Thoracic aorta (tissue), 2 donors: Measurements from ENCODE around the gene INSIG1. TPM values are rescaled to one million over a fixed set of nuclear protein-coding genes. Genes with fewer than 3 reads are reported as not detected.

ENCODE experiments used
- ATAC-seq: fragments of 150-250 bp; one replicate; pipeline ENCODE4 v1.8.0; 2017; ENCODE audit warnings: low read depth; ENCODE audit not compliant: insufficient number of reproducible peaks, low FRiP score
- DNase-seq: peaks from one replicate; pipeline ENCODE4 v3.0.0-alpha.2; 2020; ENCODE audit warnings: low spot score
- H3K27ac ChIP-seq, 2 donors: fragments of 200-600 bp; sonication (generic); 1 replicate in 1 of 2; 2 replicates in 1 of 2; pipeline ENCODE4 v1.5.1; 2016; ENCODE audit warnings: mild to moderate bottlenecking in 2 of 2, moderate library complexity in 2 of 2
- H3K27me3 ChIP-seq: fragments of 200-600 bp; sonication (generic); replicated peaks from 2 replicates; pipeline ENCODE4 v1.6.0; 2016; ENCODE audit warnings: mild to moderate bottlenecking; ENCODE audit not compliant: insufficient read depth
- H3K36me3 ChIP-seq: fragments of 200-600 bp; sonication (generic); one replicate; pipeline ENCODE4 v1.5.1; 2016
- H3K4me1 ChIP-seq, 2 donors: fragments of 200-600 bp; sonication (generic); 1 replicate in 1 of 2; 2 replicates in 1 of 2; pipeline versions ENCODE4 v1.5.1 to v1.6.0; 2016; ENCODE audit warnings: low read depth in 2 of 2, mild to moderate bottlenecking in 1 of 2; ENCODE audit not compliant: control insufficient read depth in 1 of 2
- H3K4me3 ChIP-seq: fragments of 200-600 bp; sonication (generic); 2 replicates; pipeline ENCODE4 v1.5.1; 2016; ENCODE audit warnings: mild to moderate bottlenecking
- H3K9me3 ChIP-seq: fragments of 200-600 bp; sonication (generic); 2 replicates; pipeline ENCODE4 v1.5.1; 2016
- CTCF ChIP-seq: fragments of 200-600 bp; sonication (generic); IDR thresholded peaks from one replicate; pipeline ENCODE4 v1.5.1; 2019; ENCODE audit warnings: antibody characterized with exemption
- total RNA-seq, 2 donors: library from RNA; depleted of rRNA; stranded (reverse); fragments of >200 nt; gene quantifications; one replicate each; pipeline versions ENCODE4 v1.1.0 to v1.2.3, GENCODE V29; 2016

INSIG1 gene
- total RNA-seq, 2 donors from 2014 or later = 42.9 to 83.2 TPM

- no peak for TF ChIP-seq CTCF
- Histone ChIP-seq H3K4me1 (no peaks in the 10 kb centered on the region), H3K4me3 (no peak overlapping the region), H3K36me3 (no peaks in the 10 kb centered on the region), H3K27ac (no peak overlapping the region), H3K27me3 (no peaks in the 10 kb centered on the region), H3K9me3 (no peaks in the 10 kb centered on the region)
- ATAC-seq (no peak), DNase-seq (no peak)
Observed at GRCh38 chr7:155355745-155356144, 58.1 kb downstream of the INSIG1 start.

GRCh38 chr7:155356323-155357105 lies 58.8 kb downstream of the INSIG1 start:
- H3K36me3 ChIP-seq = no peaks in the 10 kb centered on the region
- no peaks in the 10 kb centered on the region for H3K4me1 ChIP-seq
- no peaks in the 10 kb centered on the region for H3K9me3 ChIP-seq
- no peak for TF ChIP-seq CTCF
- H3K27ac ChIP-seq = no peak overlapping the region
- H3K4me3 ChIP-seq = no peak overlapping the region
- H3K27me3 ChIP-seq = no peaks in the 10 kb centered on the region
- DNase-seq (no peak), ATAC-seq (no peak)

- no peaks in the 10 kb centered on the region for H3K27me3 ChIP-seq
- no peak for ATAC-seq
- no peak for DNase-seq
- H3K4me3 ChIP-seq = no peak overlapping the region
- no peak overlapping the region for H3K27ac ChIP-seq
- no peaks in the 10 kb centered on the region for H3K4me1 ChIP-seq
- H3K36me3 ChIP-seq = no peaks in the 10 kb centered on the region
- TF ChIP-seq CTCF = no peak
- no peaks in the 10 kb centered on the region for H3K9me3 ChIP-seq
Observed at GRCh38 chr7:155357573-155358041, 59.9 kb downstream of the INSIG1 start.

GRCh38 chr7:155358066-155358947 lies 60.6 kb downstream of the INSIG1 start:
- no peak overlapping the region for H3K4me3 ChIP-seq
- DNase-seq (no peak), ATAC-seq (no peak)
- H3K9me3 ChIP-seq = no peaks in the 10 kb centered on the region
- no peaks in the 10 kb centered on the region for H3K4me1 ChIP-seq
- no peak overlapping the region for H3K27ac ChIP-seq
- no peaks in the 10 kb centered on the region for H3K27me3 ChIP-seq
- no peak for TF ChIP-seq CTCF
- H3K36me3 ChIP-seq = no peaks in the 10 kb centered on the region
